Measurements from ENCODE around the gene NEUROD1. TPM values are rescaled to one million over a fixed set of nuclear protein-coding genes. Genes with fewer than 3 reads are reported as not detected.

NEUROD1 gene
- total RNA-seq, 1 experiment from 2014 or later: not detected

GRCh38 chr2:181680937-181681811 lies 857 bp upstream of the NEUROD1 start:
- Histone ChIP-seq H3K79me2 (ENCODE audit: low read length) (no peaks in the 10 kb centered on the region), H3K9me2 (replicated peaks; ENCODE audit: low read length) (no peaks in the 10 kb centered on the region), H4K20me1 (ENCODE audit: low read length) (no peaks in the 10 kb centered on the region), H3K36me3 (ENCODE audit: low read depth, low read length) (no peaks in the 10 kb centered on the region), H3F3A (ENCODE audit: low read length, unreplicated experiment) (no peaks in the 10 kb centered on the region), H3K27ac (ENCODE audit: low read length) (no peak overlapping the region), H3K4me2 (ENCODE audit: low read length) (no peak overlapping the region), H3K4me1 (ENCODE audit: insufficient read depth, low read length) (no peaks in the 10 kb centered on the region), H3K9me3 (ENCODE audit: low read length) (no peaks in the 10 kb centered on the region), H2AFZ (ENCODE audit: low read length) (no peak overlapping the region), H3K27me3 (ENCODE audit: low read length) (peaks cover 35% of the 10 kb centered on the region; the same call in 1 of the 2 replicates), H3K4me3 (ENCODE audit: low read length) (no peak overlapping the region), H3K9ac (ENCODE audit: low read length) (no peak overlapping the region)
- no peak for DNase-seq
- ATAC-seq: no peak
- ChIA-PET CTCF (no interaction called here), POLR2A (ENCODE audit: unreplicated experiment) (no interaction called here)
- TF ChIP-seq EZH2phosphoT487 (IDR thresholded peaks at IDR 0.05; ENCODE audit: borderline replicate concordance, low read length) (no peak), EZH2 (IDR thresholded peaks at IDR 0.05; ENCODE audit: low read length, unreplicated experiment) (no peak)
- BruUV-seq (replicated peaks): no TSS peak
- intact Hi-C loops (cut with micrococcal nuclease): no loop called here

GRCh38 chr2:181679544-181679979 lies 755 bp downstream of the NEUROD1 start:
- CTCF ChIA-PET: no interaction called here
- Histone ChIP-seq H3K27ac (ENCODE audit: low read length) (no peak overlapping the region), H3K9me3 (ENCODE audit: low read length) (no peaks in the 10 kb centered on the region), H4K20me1 (ENCODE audit: low read length) (no peaks in the 10 kb centered on the region), H3K36me3 (ENCODE audit: low read depth, low read length) (no peaks in the 10 kb centered on the region), H3K9ac (ENCODE audit: low read length) (no peak overlapping the region), H3K79me2 (ENCODE audit: low read length) (no peaks in the 10 kb centered on the region), H3F3A (ENCODE audit: low read length, unreplicated experiment) (no peaks in the 10 kb centered on the region), H3K4me1 (ENCODE audit: insufficient read depth, low read length) (no peaks in the 10 kb centered on the region), H3K4me2 (ENCODE audit: low read length) (no peak overlapping the region), H2AFZ (ENCODE audit: low read length) (no peak overlapping the region), H3K4me3 (ENCODE audit: low read length) (no peak overlapping the region), H3K27me3 (ENCODE audit: low read length) (peaks cover 35% of the 10 kb centered on the region; the same call in 1 of the 2 replicates), H3K9me2 (replicated peaks; ENCODE audit: low read length) (no peaks in the 10 kb centered on the region)
- DNase-seq: no peak
- no peak for TF ChIP-seq EZH2phosphoT487 (IDR thresholded peaks at IDR 0.05; ENCODE audit: borderline replicate concordance, low read length)
- TF ChIP-seq EZH2 (IDR thresholded peaks at IDR 0.05; ENCODE audit: low read length, unreplicated experiment): no peak
- TF ChIP-seq, protein P1, sequence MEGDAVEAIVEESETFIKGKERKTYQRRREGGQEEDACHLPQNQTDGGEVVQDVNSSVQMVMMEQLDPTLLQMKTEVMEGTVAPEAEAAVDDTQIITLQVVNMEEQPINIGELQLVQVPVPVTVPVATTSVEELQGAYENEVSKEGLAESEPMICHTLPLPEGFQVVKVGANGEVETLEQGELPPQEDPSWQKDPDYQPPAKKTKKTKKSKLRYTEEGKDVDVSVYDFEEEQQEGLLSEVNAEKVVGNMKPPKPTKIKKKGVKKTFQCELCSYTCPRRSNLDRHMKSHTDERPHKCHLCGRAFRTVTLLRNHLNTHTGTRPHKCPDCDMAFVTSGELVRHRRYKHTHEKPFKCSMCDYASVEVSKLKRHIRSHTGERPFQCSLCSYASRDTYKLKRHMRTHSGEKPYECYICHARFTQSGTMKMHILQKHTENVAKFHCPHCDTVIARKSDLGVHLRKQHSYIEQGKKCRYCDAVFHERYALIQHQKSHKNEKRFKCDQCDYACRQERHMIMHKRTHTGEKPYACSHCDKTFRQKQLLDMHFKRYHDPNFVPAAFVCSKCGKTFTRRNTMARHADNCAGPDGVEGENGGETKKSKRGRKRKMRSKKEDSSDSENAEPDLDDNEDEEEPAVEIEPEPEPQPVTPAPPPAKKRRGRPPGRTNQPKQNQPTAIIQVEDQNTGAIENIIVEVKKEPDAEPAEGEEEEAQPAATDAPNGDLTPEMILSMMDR (conservative IDR thresholded peaks at IDR 0.05; ENCODE audit: low read depth, low read length): no peak
- intact Hi-C loops (cut with micrococcal nuclease): no loop called here
- BruUV-seq (replicated peaks): no TSS peak
- POLR2A ChIA-PET (ENCODE audit: unreplicated experiment): no interaction called here
- no peak for ATAC-seq

- Histone ChIP-seq H3F3A (ENCODE audit: low read length, unreplicated experiment) (no peaks in the 10 kb centered on the region), H3K9ac (ENCODE audit: low read length) (no peak overlapping the region), H3K27me3 (ENCODE audit: low read length) (peaks cover 35% of the 10 kb centered on the region; the same call in 1 of the 2 replicates), H3K4me3 (ENCODE audit: low read length) (no peak overlapping the region), H3K79me2 (ENCODE audit: low read length) (no peaks in the 10 kb centered on the region), H2AFZ (ENCODE audit: low read length) (no peak overlapping the region), H3K9me2 (replicated peaks; ENCODE audit: low read length) (no peaks in the 10 kb centered on the region), H3K36me3 (ENCODE audit: low read depth, low read length) (no peaks in the 10 kb centered on the region), H3K9me3 (ENCODE audit: low read length) (no peaks in the 10 kb centered on the region), H3K4me2 (ENCODE audit: low read length) (no peak overlapping the region), H3K4me1 (ENCODE audit: insufficient read depth, low read length) (no peaks in the 10 kb centered on the region), H4K20me1 (ENCODE audit: low read length) (no peaks in the 10 kb centered on the region), H3K27ac (ENCODE audit: low read length) (no peak overlapping the region)
- TF ChIP-seq, protein P1 (conservative IDR thresholded peaks at IDR 0.05; ENCODE audit: low read depth, low read length): no peak
- no peak for TF ChIP-seq EZH2 (IDR thresholded peaks at IDR 0.05; ENCODE audit: low read length, unreplicated experiment)
- no peak for TF ChIP-seq EZH2phosphoT487 (IDR thresholded peaks at IDR 0.05; ENCODE audit: borderline replicate concordance, low read length)
- CTCF ChIA-PET: no interaction called here
- ATAC-seq: no peak
- no peak for DNase-seq
- BruUV-seq (replicated peaks): no TSS peak
- POLR2A ChIA-PET (ENCODE audit: unreplicated experiment): no interaction called here
- intact Hi-C loops (cut with micrococcal nuclease): no loop called here
These were observed 1.3 kb downstream of the NEUROD1 start for GRCh38 chr2:181678861-181679543.
